H1 (cell line): ENCODE measurements around the gene ZFP82.

Experiments used
- BCL11A ChIP-seq, 2 experiments: IDR thresholded peaks; one replicate each; pipeline ENCODE4 v1.6.1; 2011; ENCODE audit warnings: low read depth in 2 of 2, low read length in 2 of 2, mild to moderate bottlenecking in 2 of 2
- BRCA1 ChIP-seq: IDR thresholded peaks from 2 replicates; pipeline ENCODE4 v1.6.1; 2012; ENCODE audit warnings: low read depth, low read length, improper control_type of control experiment
- EP300 ChIP-seq, 2 experiments: IDR thresholded peaks; 1 replicate in 1 of 2; 2 replicates in 1 of 2; pipeline ENCODE4 v1.6.1; 2011 to 2012; ENCODE audit warnings: low read depth in 2 of 2, low read length in 2 of 2, mild to moderate bottlenecking in 2 of 2, borderline replicate concordance in 1 of 2, inconsistent platforms in 1 of 2, moderate library complexity in 1 of 2
- HDAC2 ChIP-seq, 2 experiments: fragments of 300-600 bp in 1 of 2; sonication (generic) in 1 of 2; IDR thresholded peaks; 2 replicates each; pipeline ENCODE4 v1.6.1; 2011 to 2012; ENCODE audit warnings: low read depth in 2 of 2, low read length in 2 of 2, mild to moderate bottlenecking in 2 of 2, moderate library complexity in 2 of 2, borderline replicate concordance in 1 of 2, inconsistent platforms in 1 of 2
- JUND ChIP-seq: IDR thresholded peaks from 2 replicates; pipeline ENCODE4 v1.6.1; 2011; ENCODE audit warnings: mild to moderate bottlenecking, improper control_type of control experiment, low read length
- POLR2A ChIP-seq, 2 experiments: IDR thresholded peaks; 1 replicate in 1 of 2; 2 replicates in 1 of 2; pipeline ENCODE4 v1.6.1; 2011; ENCODE audit warnings: low read depth in 2 of 2, low read length in 2 of 2, mild to moderate bottlenecking in 2 of 2; ENCODE audit errors: control extremely low read depth in 1 of 2
- POLR2AphosphoS5 ChIP-seq: IDR thresholded peaks from 2 replicates; pipeline ENCODE4 v1.6.1; 2011; ENCODE audit warnings: low read depth, low read length
- RAD21 ChIP-seq, 2 experiments: IDR thresholded peaks in 1 of 2; conservative IDR thresholded peaks in 1 of 2; 2 replicates each; pipeline ENCODE4 v1.6.1; 2011; ENCODE audit warnings: low read depth in 2 of 2, low read length in 2 of 2, improper control_type of control experiment in 1 of 2, inconsistent platforms in 1 of 2, mild to moderate bottlenecking in 1 of 2, moderate library complexity in 1 of 2
- RBBP5 ChIP-seq: IDR thresholded peaks from 2 replicates; pipeline ENCODE4 v1.7.1; 2012; ENCODE audit warnings: low read depth, mild to moderate bottlenecking, inconsistent platforms, low read length, moderate library complexity, borderline replicate concordance
- TF ChIP-seq, protein P1 (sequence below), 3 experiments: IDR thresholded peaks; 1 replicate in 2 of 3; 2 replicates in 1 of 3; pipeline versions ENCODE4 v1.5.1 to v1.6.1; 2011; ENCODE audit warnings: low read length in 3 of 3, mild to moderate bottlenecking in 3 of 3, inconsistent platforms in 2 of 3, low read depth in 1 of 3, moderate library complexity in 1 of 3; ENCODE audit not compliant: insufficient read depth in 1 of 3; ENCODE audit errors: control extremely low read depth in 1 of 3
- TF ChIP-seq, protein P2 (sequence below): IDR thresholded peaks from 2 replicates; pipeline ENCODE4 v1.6.1; 2011; ENCODE audit warnings: low read depth, mild to moderate bottlenecking, low read length; ENCODE audit not compliant: insufficient read depth

DNA sequence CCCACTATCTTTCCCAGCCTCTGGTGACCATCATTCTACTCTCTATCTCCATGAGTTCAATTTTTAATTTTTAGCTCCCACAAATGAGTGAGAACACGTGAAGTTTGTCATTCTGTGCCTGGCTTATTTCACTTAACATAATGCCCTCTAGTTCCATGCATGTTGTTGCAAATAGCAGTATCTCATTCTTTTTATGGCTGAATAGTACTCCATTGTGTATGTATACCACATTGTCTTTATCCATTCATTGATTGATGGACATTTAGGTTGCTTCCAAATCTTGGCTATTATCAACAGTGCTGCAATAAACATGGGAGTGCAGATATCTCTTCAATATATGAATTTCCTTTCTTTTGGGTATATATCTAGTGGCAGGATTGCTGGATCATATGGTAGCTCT, 22.9 kb upstream of the ZFP82 start:
- TF ChIP-seq HDAC2 (IDR thresholded peaks at IDR 0.05; ENCODE audit: borderline replicate concordance in 1 of 2, low read depth in 2 of 2, low read length in 2 of 2) (no peak), POLR2A (IDR thresholded peaks at IDR 0.05; ENCODE audit: control extremely low read depth in 1 of 2, low read depth in 2 of 2, low read length in 2 of 2) (no peak), BRCA1 (no peak), BCL11A (IDR thresholded peaks at IDR 0.05; ENCODE audit: low read depth in 2 of 2, low read length in 2 of 2) (no peak), POLR2AphosphoS5 (no peak), RAD21 (IDR thresholded peaks at IDR 0.05 in 1 of 2, conservative IDR thresholded peaks at IDR 0.05 in 1 of 2; ENCODE audit: low read depth in 2 of 2, low read length in 2 of 2) (no peak), JUND (no peak), EP300 (IDR thresholded peaks at IDR 0.05; ENCODE audit: borderline replicate concordance in 1 of 2, low read depth in 2 of 2, low read length in 2 of 2) (no peak), RBBP5 (no peak)
- TF ChIP-seq, protein P1, sequence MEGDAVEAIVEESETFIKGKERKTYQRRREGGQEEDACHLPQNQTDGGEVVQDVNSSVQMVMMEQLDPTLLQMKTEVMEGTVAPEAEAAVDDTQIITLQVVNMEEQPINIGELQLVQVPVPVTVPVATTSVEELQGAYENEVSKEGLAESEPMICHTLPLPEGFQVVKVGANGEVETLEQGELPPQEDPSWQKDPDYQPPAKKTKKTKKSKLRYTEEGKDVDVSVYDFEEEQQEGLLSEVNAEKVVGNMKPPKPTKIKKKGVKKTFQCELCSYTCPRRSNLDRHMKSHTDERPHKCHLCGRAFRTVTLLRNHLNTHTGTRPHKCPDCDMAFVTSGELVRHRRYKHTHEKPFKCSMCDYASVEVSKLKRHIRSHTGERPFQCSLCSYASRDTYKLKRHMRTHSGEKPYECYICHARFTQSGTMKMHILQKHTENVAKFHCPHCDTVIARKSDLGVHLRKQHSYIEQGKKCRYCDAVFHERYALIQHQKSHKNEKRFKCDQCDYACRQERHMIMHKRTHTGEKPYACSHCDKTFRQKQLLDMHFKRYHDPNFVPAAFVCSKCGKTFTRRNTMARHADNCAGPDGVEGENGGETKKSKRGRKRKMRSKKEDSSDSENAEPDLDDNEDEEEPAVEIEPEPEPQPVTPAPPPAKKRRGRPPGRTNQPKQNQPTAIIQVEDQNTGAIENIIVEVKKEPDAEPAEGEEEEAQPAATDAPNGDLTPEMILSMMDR (IDR thresholded peaks at IDR 0.05; ENCODE audit: control extremely low read depth in 1 of 3, insufficient read depth in 1 of 3, low read depth in 1 of 3, low read length in 3 of 3), result no peak
- TF ChIP-seq, protein P2, sequence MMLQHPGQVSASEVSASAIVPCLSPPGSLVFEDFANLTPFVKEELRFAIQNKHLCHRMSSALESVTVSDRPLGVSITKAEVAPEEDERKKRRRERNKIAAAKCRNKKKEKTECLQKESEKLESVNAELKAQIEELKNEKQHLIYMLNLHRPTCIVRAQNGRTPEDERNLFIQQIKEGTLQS, result no peak
